Progenitor cell of endocrine pancreas (in vitro differentiated cells): ENCODE measurements around the gene RNASET2. TPM values are rescaled to one million over a fixed set of nuclear protein-coding genes. Genes with fewer than 3 reads are reported as not detected.

Experiments
- DNase-seq: peaks from one replicate; pipeline ENCODE4 v3.0.0; 2021; ENCODE audit warnings: low spot score; ENCODE audit not compliant: unreplicated experiment
- H3K27ac Mint-ChIP-seq: 2 replicates; pipeline ENCODE4 v1.8.0; 2021; ENCODE audit warnings: mild to moderate bottlenecking, moderate library complexity, mixed read lengths
- H3K27me3 Mint-ChIP-seq: 2 replicates; pipeline ENCODE4 v1.8.0; 2021; ENCODE audit warnings: mixed read lengths
- H3K36me3 Mint-ChIP-seq: 2 replicates; pipeline ENCODE4 v1.8.0; 2022; ENCODE audit warnings: mixed read lengths; ENCODE audit not compliant: insufficient read depth
- H3K4me1 Mint-ChIP-seq: 2 replicates; pipeline ENCODE4 v1.8.0; 2021; ENCODE audit warnings: low read depth, mixed read lengths
- H3K4me3 Mint-ChIP-seq: 2 replicates; pipeline ENCODE4 v1.8.0; 2021; ENCODE audit warnings: low read depth, mild to moderate bottlenecking, moderate library complexity, mixed read lengths
- H3K9me3 Mint-ChIP-seq: 2 replicates; pipeline ENCODE4 v1.8.0; 2021; ENCODE audit warnings: low read depth, mixed read lengths
- CTCF ChIP-seq: fragments of 200-600 bp; sonication (generic); IDR thresholded peaks from one replicate; pipeline ENCODE4 v1.5.0; 2021; ENCODE audit warnings: antibody characterized with exemption, mild to moderate bottlenecking; ENCODE audit not compliant: unreplicated experiment
- total RNA-seq: library from RNA; stranded (reverse); gene quantifications from 2 replicates; pipeline ENCODE4 v1.2.1, GENCODE V29; 2021

The RNASET2 gene
- total RNA-seq, 1 donor from 2014 or later: 27.9 TPM

- peaks cover 11% of the 10 kb centered on the region for H3K36me3 Mint-ChIP-seq
- no peak overlapping the region for H3K27ac Mint-ChIP-seq
- no peaks in the 10 kb centered on the region for H3K9me3 Mint-ChIP-seq
- DNase-seq: no peak
- H3K4me3 Mint-ChIP-seq: no peak overlapping the region
- no peak for TF ChIP-seq CTCF
- no peaks in the 10 kb centered on the region for H3K4me1 Mint-ChIP-seq
- no peaks in the 10 kb centered on the region for H3K27me3 Mint-ChIP-seq
These were observed 17.6 kb downstream of the RNASET2 start for GRCh38 chr6:166938704-166939103.

- TF ChIP-seq CTCF: no peak
- no peak for DNase-seq
- no peaks in the 10 kb centered on the region for H3K9me3 Mint-ChIP-seq
- H3K27me3 Mint-ChIP-seq: no peaks in the 10 kb centered on the region
- H3K27ac Mint-ChIP-seq: no peak overlapping the region
- H3K4me1 Mint-ChIP-seq: no peaks in the 10 kb centered on the region
- H3K36me3 Mint-ChIP-seq: peaks cover 10% of the 10 kb centered on the region
- no peak overlapping the region for H3K4me3 Mint-ChIP-seq
These were observed 18.2 kb downstream of the RNASET2 start for GRCh38 chr6:166938150-166938549.

GRCh38 chr6:166937746-166938145 lies 18.6 kb downstream of the RNASET2 start:
- DNase-seq: no peak
- H3K27me3 Mint-ChIP-seq: no peaks in the 10 kb centered on the region
- no peaks in the 10 kb centered on the region for H3K9me3 Mint-ChIP-seq
- peak overlapping the region; percentile 37 for H3K27ac Mint-ChIP-seq
- no peak for TF ChIP-seq CTCF
- peaks cover 6% of the 10 kb centered on the region for H3K36me3 Mint-ChIP-seq
- no peaks in the 10 kb centered on the region for H3K4me1 Mint-ChIP-seq
- H3K4me3 Mint-ChIP-seq: no peak overlapping the region

GRCh38 chr6:166936079-166936787 lies 20.1 kb downstream of the RNASET2 start:
- H3K4me1 Mint-ChIP-seq: no peaks in the 10 kb centered on the region
- no peak overlapping the region for H3K4me3 Mint-ChIP-seq
- DNase-seq: no peak
- no peaks in the 10 kb centered on the region for H3K27me3 Mint-ChIP-seq
- peaks cover 4% of the 10 kb centered on the region for H3K36me3 Mint-ChIP-seq
- no peak overlapping the region for H3K27ac Mint-ChIP-seq
- H3K9me3 Mint-ChIP-seq: no peaks in the 10 kb centered on the region
- TF ChIP-seq CTCF: no peak

GRCh38 chr6:166935353-166935752 lies 21.0 kb downstream of the RNASET2 start:
- Mint-ChIP-seq H3K27ac (no peak overlapping the region), H3K9me3 (no peaks in the 10 kb centered on the region), H3K4me3 (no peak overlapping the region), H3K36me3 (peaks cover 4% of the 10 kb centered on the region), H3K27me3 (no peaks in the 10 kb centered on the region), H3K4me1 (no peaks in the 10 kb centered on the region)
- no peak for TF ChIP-seq CTCF
- DNase-seq: no peak
